ENCODE measurements around the gene ABHD12. TPM values are rescaled to one million over a fixed set of nuclear protein-coding genes. Genes with fewer than 3 reads are reported as not detected.

The ABHD12 gene
- total and polyA plus RNA-seq, 10 of the 15 experiments (the other 5 are each of a cell fraction or from before 2014, with no cell fraction given): 1.5 to 61.8 (median 26.7) TPM

DNA sequence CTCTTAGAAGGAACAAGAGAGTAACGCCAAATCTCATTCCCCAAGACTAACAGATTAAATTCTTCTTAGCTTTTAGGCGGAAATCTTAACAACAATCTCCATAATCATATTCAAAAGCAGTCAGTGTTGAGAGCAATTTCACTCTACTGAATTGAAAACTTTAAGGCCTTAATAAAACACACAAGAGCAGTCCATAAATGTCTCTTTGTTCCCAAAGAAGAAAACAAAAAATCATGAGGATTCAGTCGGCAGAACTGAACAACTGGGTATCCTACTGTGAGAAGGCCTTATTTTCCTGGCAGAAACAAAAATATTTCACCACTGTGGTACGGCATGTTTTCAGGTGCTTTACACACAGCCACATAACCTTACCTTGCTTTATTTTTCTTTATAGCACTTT is 14.4 kb downstream of the ABHD12 start:
- ATAC-seq (no peak), DNase-seq (ENCODE audit: low read depth, low spot score) (no peak), FAIRE-seq (no peak)
- H3K27me3 ChIP-seq (replicated peaks in 1 of 2; ENCODE audit: control insufficient read depth in 2 of 2, insufficient read depth in 2 of 2, low read length in 1 of 2): no peaks in the 10 kb centered on the region
- BruUV-seq (replicated peaks): no TSS peak
- peaks cover 0 to 3% of the 10 kb centered on the region in 2 experiments; a peak in 1 of 4 replicates for H3K36me3 ChIP-seq (ENCODE audit: control insufficient read depth in 2 of 2, insufficient read depth in 2 of 2, low read length in 1 of 2)
- no peaks in the 10 kb centered on the region; the same call in 1 of the 2 replicates for H4K20me1 ChIP-seq (ENCODE audit: control insufficient read depth, insufficient read depth)
- intact Hi-C loops (cut with micrococcal nuclease; ENCODE audit: unreplicated experiment) (no loop called here), in situ Hi-C loops (cut with MboI) (no loop called here)
- peaks cover 44% of the 10 kb centered on the region for H3K79me2 ChIP-seq (ENCODE audit: control insufficient read depth, insufficient read depth, low read length)
- H3K9me3 ChIP-seq (replicated peaks; ENCODE audit: control insufficient read depth, insufficient read depth, low read length): no peaks in the 10 kb centered on the region; the same call in 2 of the 3 replicates
- H3K4me3 ChIP-seq: no peak overlapping the region
- ChIA-PET CTCF (interaction anchor here (1.1 kb wide), 1 partner anchor 15 kb away, joined by 3 read pairs; no protein-coding TSS in a partner anchor), SMC1A (ENCODE audit: uncharacterized antibody, unreplicated experiment) (no interaction called here), RAD21 (ENCODE audit: unreplicated experiment) (no interaction called here), POLR2A (no interaction called here)
- H3K4me2 ChIP-seq (ENCODE audit: control insufficient read depth, insufficient read depth): no peak overlapping the region
- no peak for TF ChIP-seq EED (IDR thresholded peaks at IDR 0.05; ENCODE audit: low read depth)
- TF ChIP-seq NFYB (IDR thresholded peaks at IDR 0.05; ENCODE audit: insufficient read depth, low read depth, low read length): no peak
- TF ChIP-seq, protein P1, sequence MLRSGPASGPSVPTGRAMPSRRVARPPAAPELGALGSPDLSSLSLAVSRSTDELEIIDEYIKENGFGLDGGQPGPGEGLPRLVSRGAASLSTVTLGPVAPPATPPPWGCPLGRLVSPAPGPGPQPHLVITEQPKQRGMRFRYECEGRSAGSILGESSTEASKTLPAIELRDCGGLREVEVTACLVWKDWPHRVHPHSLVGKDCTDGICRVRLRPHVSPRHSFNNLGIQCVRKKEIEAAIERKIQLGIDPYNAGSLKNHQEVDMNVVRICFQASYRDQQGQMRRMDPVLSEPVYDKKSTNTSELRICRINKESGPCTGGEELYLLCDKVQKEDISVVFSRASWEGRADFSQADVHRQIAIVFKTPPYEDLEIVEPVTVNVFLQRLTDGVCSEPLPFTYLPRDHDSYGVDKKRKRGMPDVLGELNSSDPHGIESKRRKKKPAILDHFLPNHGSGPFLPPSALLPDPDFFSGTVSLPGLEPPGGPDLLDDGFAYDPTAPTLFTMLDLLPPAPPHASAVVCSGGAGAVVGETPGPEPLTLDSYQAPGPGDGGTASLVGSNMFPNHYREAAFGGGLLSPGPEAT (IDR thresholded peaks at IDR 0.05; ENCODE audit: low read depth): no peak
- TF ChIP-seq, protein P2, sequence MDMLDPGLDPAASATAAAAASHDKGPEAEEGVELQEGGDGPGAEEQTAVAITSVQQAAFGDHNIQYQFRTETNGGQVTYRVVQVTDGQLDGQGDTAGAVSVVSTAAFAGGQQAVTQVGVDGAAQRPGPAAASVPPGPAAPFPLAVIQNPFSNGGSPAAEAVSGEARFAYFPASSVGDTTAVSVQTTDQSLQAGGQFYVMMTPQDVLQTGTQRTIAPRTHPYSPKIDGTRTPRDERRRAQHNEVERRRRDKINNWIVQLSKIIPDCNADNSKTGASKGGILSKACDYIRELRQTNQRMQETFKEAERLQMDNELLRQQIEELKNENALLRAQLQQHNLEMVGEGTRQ (IDR thresholded peaks at IDR 0.05; ENCODE audit: borderline replicate concordance, low read depth, low read length): no peak
- TF ChIP-seq BCL11A (IDR thresholded peaks at IDR 0.05; ENCODE audit: low read depth, low read length): no peak
- TF ChIP-seq ATF7 (IDR thresholded peaks at IDR 0.05; ENCODE audit: low read depth): no peak
- TF ChIP-seq, protein P3, sequence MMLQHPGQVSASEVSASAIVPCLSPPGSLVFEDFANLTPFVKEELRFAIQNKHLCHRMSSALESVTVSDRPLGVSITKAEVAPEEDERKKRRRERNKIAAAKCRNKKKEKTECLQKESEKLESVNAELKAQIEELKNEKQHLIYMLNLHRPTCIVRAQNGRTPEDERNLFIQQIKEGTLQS (IDR thresholded peaks at IDR 0.05; ENCODE audit: borderline replicate concordance, extremely low read depth, low read depth, low read length): no peak
- TF ChIP-seq TCF12 (IDR thresholded peaks at IDR 0.05; ENCODE audit: low read depth, low read length): no peak
- no peak for TF ChIP-seq NR2C2 (IDR thresholded peaks at IDR 0.05; ENCODE audit: borderline replicate concordance, control insufficient read depth, insufficient read length, low read depth)
- TF ChIP-seq ZNF622 (IDR thresholded peaks at IDR 0.05): no peak
- TF ChIP-seq, protein P4, sequence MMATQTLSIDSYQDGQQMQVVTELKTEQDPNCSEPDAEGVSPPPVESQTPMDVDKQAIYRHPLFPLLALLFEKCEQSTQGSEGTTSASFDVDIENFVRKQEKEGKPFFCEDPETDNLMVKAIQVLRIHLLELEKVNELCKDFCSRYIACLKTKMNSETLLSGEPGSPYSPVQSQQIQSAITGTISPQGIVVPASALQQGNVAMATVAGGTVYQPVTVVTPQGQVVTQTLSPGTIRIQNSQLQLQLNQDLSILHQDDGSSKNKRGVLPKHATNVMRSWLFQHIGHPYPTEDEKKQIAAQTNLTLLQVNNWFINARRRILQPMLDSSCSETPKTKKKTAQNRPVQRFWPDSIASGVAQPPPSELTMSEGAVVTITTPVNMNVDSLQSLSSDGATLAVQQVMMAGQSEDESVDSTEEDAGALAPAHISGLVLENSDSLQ (IDR thresholded peaks at IDR 0.05): no peak
- TF ChIP-seq TARDBP (IDR thresholded peaks at IDR 0.05; ENCODE audit: borderline replicate concordance): no peak
- no peak overlapping the region for H3K27ac ChIP-seq (ENCODE audit: control insufficient read depth, insufficient read depth)
- H3K9ac ChIP-seq (ENCODE audit: control insufficient read depth, insufficient read depth, low read length): no peak overlapping the region
- H3K4me1 ChIP-seq (ENCODE audit: control insufficient read depth, insufficient read depth, low read length): peaks cover 5% of the 10 kb centered on the region
- H2AFZ ChIP-seq (ENCODE audit: control insufficient read depth, low read depth, low read length): no peak overlapping the region
- 100% methylated on average over 4 of the region's 4 CpGs for WGBS (ENCODE audit: insufficient coverage, insufficient replicate concordance, low lambda C conversion rate, missing lambda C conversion rate)
